Activated T-cell treated with anti-CD3 and anti-CD28 coated beads for 24 hours (primary cell): ENCODE data around the gene MYO1D.
"Not testable (repeated sequence)": the region's sequence is repeated elsewhere in the genome, so short reads cannot be mapped to it uniquely, and the experiment has no call there.

ENCODE experiments used
- DNase-seq: peaks from one replicate; pipeline ENCODE4 v3.0.0-alpha.2; 2020; ENCODE audit warnings: low read depth

Gene MYO1D

DNA sequence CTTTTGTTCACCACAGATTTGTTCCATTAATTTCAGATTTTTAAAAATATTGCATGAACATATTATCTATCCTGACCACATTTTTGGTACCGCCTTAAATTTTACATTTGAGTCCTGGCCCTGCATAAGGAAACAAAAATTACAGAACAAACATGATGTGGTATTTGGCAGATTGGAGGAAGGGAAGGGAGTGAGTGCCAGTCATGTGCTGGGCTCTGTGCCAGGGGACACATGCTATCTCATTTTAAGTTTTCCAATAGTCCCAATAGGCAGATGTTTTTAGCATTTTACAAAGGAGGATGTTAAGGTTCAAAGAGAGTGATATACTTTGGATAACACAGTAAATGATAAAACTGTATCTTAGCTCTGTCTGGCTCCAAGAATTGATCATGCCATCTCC, 205.0 kb downstream of the MYO1D start:
- DNase-seq: no peak

DNA sequence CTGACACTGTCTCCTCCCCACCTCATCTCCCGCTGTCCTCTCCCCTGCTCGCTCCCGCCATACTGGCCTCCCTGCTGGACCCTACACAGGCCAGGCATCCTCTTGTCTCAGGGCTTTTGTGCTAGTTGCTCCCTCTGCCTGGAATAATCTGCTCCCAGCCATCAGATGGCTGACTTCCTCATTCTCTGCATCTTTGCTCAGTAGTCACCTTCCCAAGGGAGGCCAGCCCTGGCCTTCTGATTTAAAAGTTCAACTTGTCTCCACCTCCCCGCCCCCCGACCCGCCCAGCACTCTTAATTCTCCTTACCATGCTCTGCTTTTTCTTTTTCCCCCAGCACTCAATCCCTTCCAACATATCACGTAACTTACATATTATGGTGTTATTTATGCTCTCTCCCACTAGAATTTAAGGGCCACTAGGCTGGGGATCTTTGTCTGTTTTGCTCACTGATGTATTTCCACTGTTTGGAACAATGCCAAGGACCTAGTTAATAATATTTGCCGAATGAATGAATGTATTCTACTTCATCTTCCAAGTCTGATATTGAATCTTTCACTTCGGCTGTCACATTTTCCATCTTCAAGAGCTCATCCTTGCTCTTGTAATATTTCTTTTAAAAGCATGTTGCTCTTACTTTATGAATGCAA, 211.9 kb downstream of the MYO1D start:
- DNase-seq: no peak

DNA sequence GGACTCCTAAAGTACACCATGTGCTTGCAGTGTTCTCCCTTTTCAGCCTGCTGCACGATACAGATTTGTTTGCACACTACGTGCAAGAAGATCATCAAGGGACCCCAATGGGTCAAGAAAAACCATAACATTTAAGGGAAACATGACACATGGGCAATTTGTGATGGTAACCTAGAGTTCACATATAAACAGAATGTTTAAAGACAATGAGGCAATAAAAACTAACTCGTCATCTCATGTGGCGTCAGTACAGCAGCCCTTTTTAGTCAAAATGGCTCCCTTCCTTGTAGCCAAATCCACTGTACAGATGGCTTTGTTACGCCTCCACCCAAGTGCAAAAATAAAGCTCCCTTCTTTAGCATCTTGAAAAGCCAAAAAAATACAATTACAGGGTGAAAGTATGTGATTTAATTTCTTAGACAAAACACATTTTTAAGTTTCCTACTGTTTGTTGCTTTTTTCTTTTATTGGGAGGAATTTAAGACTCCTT, 216.4 kb downstream of the MYO1D start:
- DNase-seq: no peak

DNA sequence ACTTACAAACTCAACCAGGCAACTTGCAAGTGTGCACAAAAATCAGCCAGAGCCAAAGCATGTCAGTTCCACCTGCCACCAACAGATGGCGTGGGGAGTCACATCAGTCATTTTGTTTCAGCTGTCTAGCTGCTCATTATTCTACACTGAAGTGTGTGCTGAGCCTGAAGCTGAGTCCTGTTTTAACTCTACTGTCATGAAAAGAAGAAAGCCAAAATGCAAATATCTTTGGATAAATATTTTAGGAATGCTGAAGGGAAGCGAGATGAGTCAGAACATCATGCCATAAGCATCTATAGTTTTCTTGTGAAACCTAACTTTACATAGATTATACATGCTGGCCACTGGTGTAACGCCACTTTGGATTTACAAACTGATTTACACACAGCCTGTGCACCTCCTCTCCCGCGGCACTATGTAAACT, 217.5 kb downstream of the MYO1D start:
- DNase-seq: peak; percentile 46

DNA sequence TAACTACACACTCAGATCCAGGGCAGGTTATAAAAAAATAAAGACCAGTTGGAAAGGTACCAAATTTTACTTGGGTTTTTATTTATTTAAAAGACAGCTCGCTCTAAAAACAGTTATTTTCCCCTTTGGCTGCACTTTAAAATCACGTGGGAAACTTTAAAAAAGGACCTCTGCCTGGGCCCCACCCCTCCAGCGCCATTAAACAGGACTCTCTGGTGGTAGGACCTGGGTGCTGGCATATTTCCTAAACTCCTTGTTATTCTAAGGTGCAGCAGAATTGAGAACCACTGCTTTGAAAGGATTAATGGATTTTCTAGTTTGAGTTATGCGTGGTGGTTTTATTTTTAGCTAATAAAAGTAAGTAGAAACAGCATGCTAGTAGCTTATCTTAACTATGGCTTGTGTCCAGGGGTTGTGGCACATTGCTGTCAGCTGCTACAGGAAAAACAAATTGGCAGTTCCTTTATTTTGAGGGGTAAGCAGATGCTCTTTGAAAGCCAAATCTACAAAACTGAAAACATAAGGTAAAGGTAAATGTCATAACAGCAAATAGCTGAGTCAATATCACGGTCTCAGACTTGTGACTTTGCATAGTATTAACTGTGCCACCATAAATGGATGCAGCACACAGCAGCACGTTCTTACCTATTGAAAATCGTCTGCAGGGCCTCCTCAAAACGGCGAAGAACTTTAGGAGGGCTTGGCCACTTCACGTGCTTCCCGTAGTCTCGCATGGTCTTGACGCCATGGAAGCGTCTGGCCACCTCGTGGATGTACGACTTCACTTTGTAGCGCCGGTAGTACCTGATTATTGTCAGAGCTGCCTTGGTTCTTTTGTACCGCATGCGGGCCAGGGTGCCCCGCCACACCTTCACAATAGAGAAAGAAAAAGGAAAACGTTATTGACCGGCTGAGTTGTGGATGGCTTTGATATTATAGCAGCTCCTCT, 218.2 kb downstream of the MYO1D start:
- DNase-seq: no peak

DNA sequence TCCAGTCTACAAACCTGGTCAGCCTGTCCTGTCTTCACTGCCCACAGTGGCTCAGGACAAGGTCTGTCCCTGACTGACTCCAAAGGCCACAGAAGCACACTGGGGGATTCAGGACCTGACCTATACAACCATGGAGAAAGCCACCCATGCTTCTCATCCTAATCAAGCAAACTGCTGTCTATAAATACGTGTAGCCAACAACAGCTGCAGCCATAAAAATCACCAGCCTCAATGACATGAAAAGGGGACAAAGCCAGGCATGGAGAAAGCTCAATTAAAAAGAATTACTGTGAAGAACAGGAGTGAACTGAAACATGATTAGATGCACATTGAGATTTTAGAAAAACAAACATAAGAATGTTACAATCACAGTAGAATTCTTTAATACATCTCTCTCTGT, 220.0 kb downstream of the MYO1D start:
- no peak for DNase-seq

DNA sequence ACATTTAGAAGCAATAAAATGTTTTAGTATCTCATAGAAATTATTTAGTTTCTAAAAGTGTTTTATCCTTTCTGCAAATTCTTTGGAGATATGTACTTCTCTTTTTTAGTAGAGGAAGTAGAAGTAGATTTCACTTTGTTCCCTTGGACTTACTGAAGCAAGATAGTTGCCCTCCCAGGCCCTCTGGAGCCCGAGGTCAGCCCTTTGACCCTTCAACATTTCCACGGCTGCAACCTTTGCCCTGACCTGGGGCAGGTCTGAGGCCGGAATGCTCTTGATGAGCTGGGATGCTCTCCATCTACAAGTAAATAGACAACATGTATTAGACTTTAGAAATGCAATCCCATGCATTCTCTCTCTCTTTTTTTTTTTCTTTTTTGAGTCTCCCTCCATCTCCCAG, 222.6 kb downstream of the MYO1D start:
- no peak for DNase-seq

DNA sequence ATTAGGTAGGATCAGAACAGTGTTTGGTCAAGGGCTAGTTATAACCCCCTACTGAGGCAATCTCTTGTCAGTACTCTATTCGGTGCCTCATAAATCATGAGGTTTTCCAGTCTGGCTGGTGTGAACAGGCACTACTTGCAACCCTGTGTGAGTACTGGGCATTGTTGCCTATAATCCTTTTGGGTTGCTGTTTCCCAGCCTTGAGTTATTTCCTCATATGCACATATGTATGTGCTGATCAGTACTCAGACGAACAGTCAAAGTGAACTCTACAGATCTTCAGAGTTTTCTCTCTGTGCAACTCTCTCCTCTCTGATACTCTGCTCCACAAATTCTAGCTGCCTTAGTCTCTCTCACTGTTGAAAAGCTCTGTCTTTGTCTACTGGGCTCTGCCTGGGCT, 225.8 kb downstream of the MYO1D start:
- DNase-seq: no peak

DNA sequence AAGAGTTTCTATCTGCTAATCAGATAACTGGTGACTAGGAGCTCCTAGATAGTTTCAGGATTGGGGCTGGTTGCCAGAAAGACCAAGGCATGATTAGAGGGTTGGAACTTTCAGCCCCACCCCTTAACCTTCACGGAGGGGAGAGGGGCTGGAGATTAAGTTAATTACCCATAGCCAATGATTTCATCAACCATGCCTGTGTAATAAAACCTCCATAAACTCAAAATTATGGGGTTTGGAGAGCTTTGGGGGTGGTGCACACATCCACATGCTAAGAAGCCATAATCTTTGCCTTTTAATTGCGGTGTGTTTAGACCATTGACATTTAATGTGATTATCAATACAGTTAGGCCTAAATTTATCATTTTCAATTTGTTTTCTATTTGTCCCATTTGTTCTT, 228.5 kb downstream of the MYO1D start:
- DNase-seq: no peak

DNA sequence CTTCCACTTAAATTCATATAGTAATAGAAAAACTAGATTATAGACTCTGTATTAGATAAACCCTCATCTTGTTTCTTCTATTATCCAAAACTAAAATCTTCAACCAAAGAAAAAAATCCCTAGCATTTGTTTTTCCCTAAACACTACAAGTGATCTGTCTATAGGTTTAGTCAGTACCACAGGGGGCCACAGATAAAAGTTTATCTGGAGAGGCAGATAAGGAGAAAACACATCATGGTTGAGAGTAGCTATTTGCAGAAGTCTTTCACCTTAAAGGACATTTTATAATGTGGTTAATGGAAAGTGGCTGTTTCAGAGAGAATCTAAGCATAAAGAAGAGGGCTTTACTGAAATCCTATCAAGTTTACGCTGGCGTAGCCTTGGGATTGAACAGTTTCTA, 230.0 kb downstream of the MYO1D start:
- no peak for DNase-seq

DNA sequence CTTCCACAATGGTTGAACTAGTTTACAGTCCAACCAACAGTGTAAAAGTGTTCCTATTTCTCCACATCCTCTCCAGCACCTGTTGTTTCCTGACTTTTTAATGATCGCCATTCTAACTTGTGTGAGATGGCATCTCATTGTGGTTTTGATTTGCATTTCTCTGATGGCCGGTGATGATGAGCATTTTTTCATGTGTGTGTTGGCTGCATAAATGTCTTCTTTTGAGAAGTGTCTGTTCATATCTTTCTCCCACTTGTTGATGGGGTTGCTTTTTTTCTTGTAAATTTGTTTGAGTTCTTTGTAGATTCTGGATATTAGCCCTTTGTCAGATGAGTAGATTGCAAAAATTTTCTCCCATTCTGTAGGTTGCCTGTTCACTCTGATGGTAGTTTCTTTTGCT, 235.4 kb downstream of the MYO1D start:
- DNase-seq: not testable (repeated sequence)

DNA sequence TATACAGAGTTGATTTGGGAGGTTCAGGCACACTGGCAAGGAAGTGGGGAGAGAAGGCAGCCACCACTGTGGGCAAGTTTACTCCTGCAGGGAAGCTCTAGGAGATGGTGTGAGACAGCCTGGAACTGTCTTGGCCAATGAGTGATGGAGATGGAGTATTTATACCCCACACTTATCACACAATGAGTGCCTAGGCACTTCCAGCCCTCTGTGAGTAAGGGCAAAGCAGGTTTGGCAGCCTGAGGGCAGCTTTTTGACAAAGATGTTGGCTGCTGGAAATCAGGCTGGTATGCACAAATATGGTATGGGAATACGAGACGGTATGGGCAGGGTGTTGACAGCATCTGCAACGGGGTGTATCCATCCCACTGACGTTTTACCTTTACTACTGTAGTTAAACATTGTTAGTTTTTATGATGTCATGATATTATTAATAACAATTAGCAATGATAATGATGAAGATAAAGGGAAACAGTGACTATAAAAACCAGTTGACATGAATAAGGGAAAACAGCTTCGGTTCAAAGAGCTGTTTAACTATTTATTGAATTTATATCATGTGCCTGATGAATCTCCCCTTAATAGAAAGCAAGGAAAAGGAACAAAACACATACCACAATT, 240.2 kb downstream of the MYO1D start:
- DNase-seq: no peak

DNA sequence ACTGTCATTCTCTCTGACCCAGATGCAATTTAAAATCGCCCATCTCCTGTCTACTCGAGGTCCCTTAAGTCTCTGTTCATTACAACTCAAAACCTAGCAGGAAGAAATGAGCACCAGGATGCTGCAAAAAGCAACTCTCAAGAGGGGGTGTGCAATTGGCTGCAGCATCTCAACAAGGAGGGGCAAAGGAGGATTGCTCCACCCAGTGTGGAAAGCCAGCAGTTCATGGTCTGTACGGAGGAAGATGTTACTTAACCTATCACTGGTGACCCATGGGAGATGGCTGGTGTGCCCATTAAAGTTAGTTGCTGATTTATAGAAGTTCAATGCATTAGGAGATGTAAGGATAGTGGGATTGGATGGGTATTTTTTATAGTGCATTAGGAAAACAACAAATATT, 242.8 kb downstream of the MYO1D start:
- DNase-seq: no peak

DNA sequence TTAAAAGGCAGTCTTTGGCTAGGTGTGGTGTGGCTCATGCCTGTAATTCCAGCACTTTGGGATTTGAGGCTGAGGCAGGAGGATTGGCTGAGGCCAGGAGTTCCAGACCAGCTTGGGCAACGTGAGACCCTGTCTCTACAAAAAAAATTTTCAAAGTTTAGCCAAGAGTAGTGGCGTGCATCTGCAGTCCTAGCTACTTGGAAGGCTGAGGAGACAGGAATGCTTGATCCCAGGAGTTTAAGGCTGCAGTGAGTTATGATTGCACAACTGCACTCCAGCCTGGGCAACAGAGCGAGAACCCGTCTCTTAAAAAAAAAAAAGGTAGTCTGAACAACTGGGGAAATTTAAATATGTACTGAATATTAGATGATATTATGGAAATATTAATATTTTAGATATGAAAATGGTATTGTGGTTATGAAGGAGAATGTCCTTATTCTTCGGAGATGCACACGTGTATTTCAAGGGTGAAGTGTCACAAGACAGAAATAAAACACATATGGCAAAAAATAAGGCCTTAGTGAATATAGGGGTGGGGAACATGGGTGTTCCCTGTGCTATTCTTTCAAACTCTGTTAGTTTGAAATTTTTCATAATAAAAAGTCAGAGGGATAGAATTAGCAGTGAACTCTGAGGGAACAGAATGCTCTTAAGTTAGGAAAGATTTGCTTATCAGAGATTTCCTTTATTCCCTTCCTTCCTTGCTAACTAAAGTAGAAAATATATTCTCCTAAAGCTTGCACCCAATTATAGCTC, 245.4 kb downstream of the MYO1D start:
- DNase-seq: no peak

DNA sequence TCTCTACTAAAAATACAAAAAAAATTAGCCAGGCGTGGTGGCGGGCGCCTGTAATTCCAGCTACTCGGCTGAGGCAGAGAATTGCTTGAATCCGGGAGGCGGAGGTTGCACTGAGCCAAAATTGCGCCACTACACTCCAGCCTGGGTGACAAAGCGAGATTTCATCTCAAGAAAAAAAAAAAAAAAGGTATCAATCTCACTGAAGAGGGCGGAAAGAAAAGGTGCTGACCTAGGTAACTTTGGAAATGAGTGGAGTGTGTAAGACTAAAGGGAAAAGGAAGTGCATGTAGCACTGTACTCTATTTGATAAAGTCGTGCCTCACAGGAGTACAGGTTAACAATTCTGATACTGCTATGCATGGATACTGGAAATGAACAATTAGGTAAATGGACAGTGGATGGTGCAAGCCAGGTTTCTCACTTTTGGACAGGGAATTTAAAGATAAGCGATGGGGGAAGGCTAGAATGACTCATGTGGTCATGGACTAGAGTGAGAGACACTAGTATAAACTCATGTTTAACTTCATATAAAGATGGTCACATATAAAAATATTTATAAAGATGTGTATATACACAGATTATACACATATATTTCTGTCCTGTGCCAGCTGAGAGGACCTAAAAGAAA, 247.2 kb downstream of the MYO1D start:
- DNase-seq: no peak

DNA sequence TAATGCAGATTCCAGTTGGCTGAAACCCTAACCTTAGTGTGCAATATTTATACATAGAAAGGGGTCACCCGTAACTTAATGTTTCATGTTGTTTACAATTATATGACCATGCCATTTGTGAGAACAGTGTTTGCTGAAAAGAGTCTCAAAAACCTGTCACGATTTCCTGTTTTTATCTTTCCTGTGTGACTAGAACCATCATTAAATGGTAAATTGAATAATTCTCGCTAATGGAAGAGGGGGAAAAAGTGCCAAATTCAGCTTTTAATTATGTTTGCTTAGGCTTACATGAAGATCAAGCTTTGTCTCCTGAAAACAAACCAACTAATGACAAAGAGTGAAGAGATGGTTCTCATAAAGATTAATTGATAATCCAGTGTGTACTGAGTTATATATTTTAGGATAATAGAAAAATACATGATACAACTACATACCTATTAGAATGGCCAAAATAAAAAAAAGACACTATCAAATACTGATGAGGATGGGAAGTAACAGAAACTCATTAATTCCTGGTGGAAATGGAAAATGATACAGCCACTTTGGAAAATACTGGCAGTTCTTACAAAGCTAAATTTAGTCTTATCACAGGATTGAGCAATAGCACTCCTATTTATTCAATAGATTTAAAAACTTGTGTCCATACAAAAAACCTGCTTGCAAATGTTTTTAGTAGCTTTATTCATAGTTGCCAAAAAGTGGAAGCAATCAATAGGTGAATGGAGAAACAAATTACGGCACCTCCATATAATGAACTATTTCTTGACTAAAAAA, 248.5 kb downstream of the MYO1D start:
- no peak for DNase-seq

DNA sequence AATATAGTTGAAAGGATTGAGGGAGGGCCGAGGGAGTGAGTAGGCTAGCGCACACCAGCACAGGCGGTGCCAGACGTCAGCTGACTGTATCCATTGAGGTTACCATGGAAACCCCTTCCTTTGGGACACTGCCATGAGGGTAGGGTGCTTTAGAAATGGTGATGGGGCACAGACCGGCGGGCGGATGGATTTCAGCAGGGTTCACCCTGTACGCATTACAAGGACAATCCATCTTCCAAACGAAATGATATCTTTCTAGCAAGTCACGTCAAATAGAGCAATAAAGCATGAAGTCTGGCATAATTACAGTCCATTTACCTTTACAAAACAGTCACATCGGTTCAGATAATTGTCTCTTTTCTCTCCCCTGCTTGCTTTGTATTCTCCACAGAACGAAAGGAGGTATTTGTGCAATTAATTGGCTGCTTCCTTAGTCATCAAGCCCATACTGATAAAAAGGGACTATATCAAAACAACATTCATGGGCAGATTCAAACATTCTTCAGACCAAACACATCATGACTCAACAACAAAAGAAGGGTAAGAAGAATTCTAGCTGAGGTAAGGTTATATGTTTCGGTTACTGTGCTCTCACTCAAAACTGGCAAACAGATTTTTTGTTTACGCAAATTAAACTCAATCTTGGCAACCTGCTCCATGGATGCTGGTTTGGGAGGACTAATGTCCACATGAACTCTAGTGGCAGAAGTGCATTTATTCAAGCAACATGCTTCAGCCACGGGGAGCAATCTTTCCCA, 249.5 kb downstream of the MYO1D start:
- DNase-seq: no peak

DNA sequence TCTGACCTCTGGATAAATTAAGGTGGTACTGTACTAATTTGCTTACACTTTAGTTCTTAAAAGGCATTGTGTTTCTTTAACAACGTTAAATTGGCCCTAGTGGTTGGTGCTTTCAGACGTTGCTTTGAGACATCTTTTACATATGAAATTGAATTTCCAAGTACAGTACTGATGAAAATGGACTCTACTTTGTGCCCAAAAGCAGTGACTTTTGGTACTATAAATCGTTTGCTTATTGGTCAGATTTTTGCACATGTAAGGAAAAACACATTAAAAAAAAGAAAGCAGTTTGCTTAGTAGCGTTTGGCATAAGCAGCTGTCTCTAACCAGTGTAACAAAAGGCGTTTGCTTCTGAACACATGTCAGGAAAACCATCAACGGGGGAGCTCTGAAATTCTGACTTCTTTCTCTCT, 250.5 kb downstream of the MYO1D start:
- no peak for DNase-seq

DNA sequence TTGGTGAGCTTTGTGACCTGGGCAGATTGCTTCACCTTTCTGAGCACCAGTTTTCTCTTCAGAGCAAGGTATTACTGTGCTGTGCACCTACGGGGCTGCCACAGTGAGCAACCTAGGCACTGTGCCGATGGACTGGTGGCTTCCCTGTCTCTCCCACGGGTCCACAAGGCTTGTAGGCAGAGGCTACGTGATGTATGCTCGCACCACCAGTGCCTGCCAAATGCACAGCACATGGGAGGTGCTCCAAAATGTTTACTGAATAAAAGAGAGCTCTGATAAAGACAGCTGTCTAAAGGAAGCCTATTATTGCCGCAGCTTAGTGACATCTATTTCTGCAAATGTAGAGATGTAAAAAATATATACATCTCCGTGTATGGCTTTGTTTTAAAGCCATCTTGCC, 251.0 kb downstream of the MYO1D start:
- no peak for DNase-seq

DNA sequence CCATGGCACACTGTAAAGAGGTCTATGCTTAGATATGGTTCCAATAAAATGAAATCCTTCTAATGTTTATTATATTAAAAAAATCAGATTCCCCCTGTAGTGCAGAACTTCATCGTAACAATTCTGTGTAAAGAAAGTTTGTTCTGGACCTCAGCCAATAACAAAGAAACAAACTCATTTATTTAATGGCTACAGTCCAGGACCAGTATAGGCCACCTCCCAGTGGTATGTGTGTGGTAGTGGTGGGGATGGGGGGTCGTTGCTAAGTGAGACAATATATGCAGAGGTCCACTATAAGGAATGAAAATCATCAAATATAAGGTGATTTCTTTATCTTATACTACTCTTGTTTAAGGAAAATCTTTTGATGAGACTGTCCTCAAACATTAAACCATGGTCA, 253.7 kb downstream of the MYO1D start:
- DNase-seq: no peak
